ENCODE results near the gene CNNM3. TPM values are rescaled to one million over a fixed set of nuclear protein-coding genes. Genes with fewer than 3 reads are reported as not detected.
"Not testable (repeated sequence)": the region's sequence is repeated elsewhere in the genome, so short reads cannot be mapped to it uniquely, and the experiment has no call there.

The CNNM3 gene
- total RNA-seq, 4 donors from 2014 or later = 3.7 to 10.2 (median 5.5) TPM

GRCh38 chr2:96792772-96793749, 23.0 kb upstream of the CNNM3 start:
- Histone ChIP-seq H3K36me3 (peaks cover 0 to 14% (median 6%) of the 10 kb centered on the region in 3 donors), H3K27ac (no peak overlapping the region), H3K27me3 (no peaks in the 10 kb centered on the region), H3K4me1 (peaks cover 6 to 15% (median 8%) of the 10 kb centered on the region in 3 donors), H3K4me3 (no peak overlapping the region), H3K9me3 (no peaks in the 10 kb centered on the region)
- 76 to 83% methylated on average over 6 to 17 of the region's 17 CpGs for WGBS, 2 donors
- intact Hi-C loops (cut with DNase I) = no loop called here
- no peak for DNase-seq
- no peak for TF ChIP-seq POLR2A (IDR thresholded peaks at IDR 0.05)
- no peak for TF ChIP-seq CTCF (IDR thresholded peaks at IDR 0.05)

GRCh38 chr2:96795076-96795475, 21.0 kb upstream of the CNNM3 start:
- Histone ChIP-seq H3K36me3 (peaks cover 0 to 34% (median 6%) of the 10 kb centered on the region in 3 donors), H3K4me1 (no peaks in the 10 kb centered on the region), H3K4me3 (no peak overlapping the region), H3K9me3 (no peaks in the 10 kb centered on the region), H3K27ac (no peak overlapping the region), H3K27me3 (no peaks in the 10 kb centered on the region)
- WGBS, 2 donors = 92 to 93% methylated on average over 3 to 6 of the region's 6 CpGs
- DNase-seq = no peak
- intact Hi-C loops (cut with DNase I) = no loop called here
- TF ChIP-seq CTCF (IDR thresholded peaks at IDR 0.05) (no peak), POLR2A (IDR thresholded peaks at IDR 0.05) (no peak)

- H3K27ac ChIP-seq; intact Hi-C loops (cut with DNase I); H3K27me3 ChIP-seq; H3K4me3 ChIP-seq; H3K9me3 ChIP-seq; DNase-seq: not testable (repeated sequence)
- WGBS, 2 donors = 80 to 81% methylated on average over 5 of the region's 6 CpGs
- Histone ChIP-seq H3K36me3 (peaks cover 0 to 43% (median 6%) of the 10 kb centered on the region in 3 donors), H3K4me1 (peaks cover 0 to 10% (median 0%) of the 10 kb centered on the region in 3 donors)
Observed at GRCh38 chr2:96796497-96796896, 19.6 kb upstream of the CNNM3 start.

- WGBS, 2 donors = 92 to 98% methylated on average over 2 to 8 of the region's 23 CpGs
- intact Hi-C loops (cut with DNase I) = no loop called here
Observed at GRCh38 chr2:96797066-96797625, 18.9 kb upstream of the CNNM3 start.

More at GRCh38 chr2:96797066-96797625, 18.9 kb upstream of the CNNM3 start:
- Histone ChIP-seq H3K4me3 (no peak overlapping the region), H3K36me3 (peaks cover 0 to 50% (median 6%) of the 10 kb centered on the region in 3 donors), H3K27ac (no peak overlapping the region), H3K9me3 (no peaks in the 10 kb centered on the region), H3K4me1 (peaks cover 0 to 10% (median 0%) of the 10 kb centered on the region in 3 donors), H3K27me3 (no peaks in the 10 kb centered on the region)
- no peak for TF ChIP-seq POLR2A (IDR thresholded peaks at IDR 0.05)
- no peak for TF ChIP-seq CTCF (IDR thresholded peaks at IDR 0.05)
- no peak for DNase-seq
